Measurements from ENCODE around the gene RAB31.

RAB31 gene

GRCh38 chr18:9858642-9859041 lies 150.5 kb downstream of the RAB31 start:
- peaks cover 94% of the 10 kb centered on the region for H3K36me3 Mint-ChIP-seq (ENCODE audit: low read depth)
- intact Hi-C loops (cut with micrococcal nuclease): no loop called here
- H3K9me3 Mint-ChIP-seq: no peaks in the 10 kb centered on the region
- peaks cover 34% of the 10 kb centered on the region for H3K4me1 Mint-ChIP-seq (ENCODE audit: low read depth)
- H3K27ac Mint-ChIP-seq: no peak overlapping the region
- H3K4me3 Mint-ChIP-seq: no peak overlapping the region
- H3K27me3 Mint-ChIP-seq: no peaks in the 10 kb centered on the region

DNA sequence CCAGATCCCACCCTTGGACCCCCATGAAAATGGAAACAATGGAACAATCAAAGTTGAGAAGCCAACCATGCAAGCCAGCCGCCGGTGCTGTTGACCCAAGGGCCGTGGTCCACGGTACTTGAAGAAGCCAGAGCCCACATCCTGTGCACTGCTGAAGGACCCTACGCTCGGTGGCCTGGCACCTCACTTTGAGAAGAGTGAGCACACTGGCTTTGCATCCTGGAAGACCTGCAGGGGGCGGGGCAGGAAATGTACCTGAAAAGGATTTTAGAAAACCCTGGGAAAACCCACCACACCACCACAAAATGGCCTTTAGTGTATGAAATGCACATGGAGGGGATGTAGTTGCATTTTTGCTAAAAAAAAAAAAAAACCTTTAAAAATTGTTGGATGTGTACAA lies 151.1 kb downstream of the RAB31 start:
- Mint-ChIP-seq H3K4me1 (ENCODE audit: low read depth) (peaks cover 30% of the 10 kb centered on the region), H3K36me3 (ENCODE audit: low read depth) (peaks cover 96% of the 10 kb centered on the region), H3K4me3 (no peak overlapping the region), H3K27ac (no peak overlapping the region), H3K9me3 (no peaks in the 10 kb centered on the region), H3K27me3 (no peaks in the 10 kb centered on the region)
- intact Hi-C loops (cut with micrococcal nuclease): no loop called here

- Mint-ChIP-seq H3K36me3 (ENCODE audit: low read depth) (peaks cover 96% of the 10 kb centered on the region), H3K4me3 (no peak overlapping the region), H3K9me3 (peaks cover 9% of the 10 kb centered on the region), H3K4me1 (ENCODE audit: low read depth) (peaks cover 20% of the 10 kb centered on the region), H3K27me3 (no peaks in the 10 kb centered on the region), H3K27ac (no peak overlapping the region)
- intact Hi-C loops (cut with micrococcal nuclease): no loop called here
Observed at GRCh38 chr18:9860682-9861081, 152.6 kb downstream of the RAB31 start.

GRCh38 chr18:9861157-9861556 lies 153.1 kb downstream of the RAB31 start:
- no peak overlapping the region for H3K27ac Mint-ChIP-seq
- intact Hi-C loops (cut with micrococcal nuclease): no loop called here
- peaks cover 14% of the 10 kb centered on the region for H3K9me3 Mint-ChIP-seq
- H3K4me1 Mint-ChIP-seq (ENCODE audit: low read depth): peaks cover 20% of the 10 kb centered on the region
- H3K27me3 Mint-ChIP-seq: no peaks in the 10 kb centered on the region
- H3K36me3 Mint-ChIP-seq (ENCODE audit: low read depth): peaks cover 95% of the 10 kb centered on the region
- no peak overlapping the region for H3K4me3 Mint-ChIP-seq

DNA sequence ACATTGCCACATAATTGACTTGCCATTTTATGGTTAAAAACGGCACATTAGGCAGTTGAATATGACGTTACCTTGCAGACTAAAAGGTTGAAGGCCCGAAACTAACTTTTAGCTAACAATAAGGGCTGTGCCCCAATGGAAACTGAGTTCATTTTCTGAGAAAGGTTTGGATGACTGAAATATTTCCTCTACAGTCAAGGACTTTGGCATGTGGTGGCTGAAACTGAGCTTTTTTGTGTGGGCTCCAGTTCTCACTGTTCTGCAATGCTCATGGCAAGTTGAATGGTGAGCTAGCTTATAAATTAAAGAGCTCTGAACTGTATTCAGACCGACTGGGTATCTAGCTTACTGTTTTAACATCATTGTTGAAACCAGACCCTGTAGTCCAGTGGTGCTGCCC lies 153.8 kb downstream of the RAB31 start:
- Mint-ChIP-seq H3K36me3 (ENCODE audit: low read depth) (peaks cover 91% of the 10 kb centered on the region), H3K27ac (no peak overlapping the region), H3K27me3 (no peaks in the 10 kb centered on the region), H3K9me3 (peaks cover 16% of the 10 kb centered on the region), H3K4me1 (ENCODE audit: low read depth) (peaks cover 26% of the 10 kb centered on the region), H3K4me3 (no peak overlapping the region)
- intact Hi-C loops (cut with micrococcal nuclease): no loop called here

- H3K27ac Mint-ChIP-seq: no peak overlapping the region
- peaks cover 30% of the 10 kb centered on the region for H3K4me1 Mint-ChIP-seq (ENCODE audit: low read depth)
- no peak overlapping the region for H3K4me3 Mint-ChIP-seq
- H3K27me3 Mint-ChIP-seq: no peaks in the 10 kb centered on the region
- H3K9me3 Mint-ChIP-seq: peaks cover 16% of the 10 kb centered on the region
- H3K36me3 Mint-ChIP-seq (ENCODE audit: low read depth): peaks cover 84% of the 10 kb centered on the region
- intact Hi-C loops (cut with micrococcal nuclease): no loop called here
Observed at GRCh38 chr18:9862686-9863085, 154.6 kb downstream of the RAB31 start.

GRCh38 chr18:9863282-9863681 lies 155.2 kb downstream of the RAB31 start:
- Mint-ChIP-seq H3K9me3 (peaks cover 16% of the 10 kb centered on the region), H3K4me1 (ENCODE audit: low read depth) (peaks cover 34% of the 10 kb centered on the region), H3K27me3 (no peaks in the 10 kb centered on the region), H3K36me3 (ENCODE audit: low read depth) (peaks cover 78% of the 10 kb centered on the region), H3K27ac (no peak overlapping the region), H3K4me3 (no peak overlapping the region)
- intact Hi-C loops (cut with micrococcal nuclease): no loop called here

- intact Hi-C loops (cut with micrococcal nuclease): loop anchor here (5.0 kb wide), 1 partner anchor 41 kb away; no protein-coding TSS in a partner anchor
- H3K9me3 Mint-ChIP-seq: peaks cover 16% of the 10 kb centered on the region
- H3K4me3 Mint-ChIP-seq: no peak overlapping the region
- H3K4me1 Mint-ChIP-seq (ENCODE audit: low read depth): peaks cover 55% of the 10 kb centered on the region
- no peaks in the 10 kb centered on the region for H3K27me3 Mint-ChIP-seq
- H3K27ac Mint-ChIP-seq: peak overlapping the region; percentile 70
- peaks cover 51% of the 10 kb centered on the region for H3K36me3 Mint-ChIP-seq (ENCODE audit: low read depth)
Observed at GRCh38 chr18:9865764-9866490, 157.8 kb downstream of the RAB31 start.

GRCh38 chr18:9866627-9867026 lies 158.5 kb downstream of the RAB31 start:
- intact Hi-C loops (cut with micrococcal nuclease): loop anchor here (5.0 kb wide), 1 partner anchor 41 kb away; no protein-coding TSS in a partner anchor
- Mint-ChIP-seq H3K4me1 (ENCODE audit: low read depth) (peaks cover 62% of the 10 kb centered on the region), H3K9me3 (peaks cover 16% of the 10 kb centered on the region), H3K27ac (peak overlapping the region; percentile 70), H3K36me3 (ENCODE audit: low read depth) (peaks cover 44% of the 10 kb centered on the region), H3K27me3 (no peaks in the 10 kb centered on the region), H3K4me3 (no peak overlapping the region)

DNA sequence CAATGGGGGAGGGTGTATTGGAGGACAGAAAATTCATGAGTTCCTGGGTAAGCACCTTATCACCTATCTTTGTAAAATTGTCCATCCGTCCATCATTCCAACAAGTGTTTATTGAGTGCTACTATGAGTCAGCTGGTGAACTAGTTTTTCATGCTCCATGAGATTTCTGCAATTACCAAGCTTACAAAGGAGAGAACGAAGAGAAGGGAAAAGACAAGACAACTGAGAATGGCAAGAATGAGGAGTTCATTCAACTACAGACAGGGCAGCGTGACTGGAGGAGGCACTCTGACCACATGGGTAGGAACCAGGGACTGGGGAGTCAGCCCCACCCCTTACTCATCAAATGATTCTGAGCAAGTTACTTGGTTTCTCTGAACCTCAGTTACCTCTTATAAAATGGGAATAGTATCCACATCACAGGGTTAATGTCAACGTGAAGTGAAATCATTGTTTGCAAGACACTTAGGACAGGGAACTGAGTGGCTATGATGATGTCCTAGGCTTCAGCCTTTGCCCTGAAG lies 159.0 kb downstream of the RAB31 start:
- Mint-ChIP-seq H3K27ac (peak overlapping the region; percentile 70), H3K36me3 (ENCODE audit: low read depth) (peaks cover 39% of the 10 kb centered on the region), H3K4me1 (ENCODE audit: low read depth) (peaks cover 62% of the 10 kb centered on the region), H3K27me3 (no peaks in the 10 kb centered on the region), H3K9me3 (peaks cover 16% of the 10 kb centered on the region), H3K4me3 (no peak overlapping the region)
- intact Hi-C loops (cut with micrococcal nuclease): loop anchor here (5.0 kb wide), 1 partner anchor 40 kb away; no protein-coding TSS in a partner anchor

DNA sequence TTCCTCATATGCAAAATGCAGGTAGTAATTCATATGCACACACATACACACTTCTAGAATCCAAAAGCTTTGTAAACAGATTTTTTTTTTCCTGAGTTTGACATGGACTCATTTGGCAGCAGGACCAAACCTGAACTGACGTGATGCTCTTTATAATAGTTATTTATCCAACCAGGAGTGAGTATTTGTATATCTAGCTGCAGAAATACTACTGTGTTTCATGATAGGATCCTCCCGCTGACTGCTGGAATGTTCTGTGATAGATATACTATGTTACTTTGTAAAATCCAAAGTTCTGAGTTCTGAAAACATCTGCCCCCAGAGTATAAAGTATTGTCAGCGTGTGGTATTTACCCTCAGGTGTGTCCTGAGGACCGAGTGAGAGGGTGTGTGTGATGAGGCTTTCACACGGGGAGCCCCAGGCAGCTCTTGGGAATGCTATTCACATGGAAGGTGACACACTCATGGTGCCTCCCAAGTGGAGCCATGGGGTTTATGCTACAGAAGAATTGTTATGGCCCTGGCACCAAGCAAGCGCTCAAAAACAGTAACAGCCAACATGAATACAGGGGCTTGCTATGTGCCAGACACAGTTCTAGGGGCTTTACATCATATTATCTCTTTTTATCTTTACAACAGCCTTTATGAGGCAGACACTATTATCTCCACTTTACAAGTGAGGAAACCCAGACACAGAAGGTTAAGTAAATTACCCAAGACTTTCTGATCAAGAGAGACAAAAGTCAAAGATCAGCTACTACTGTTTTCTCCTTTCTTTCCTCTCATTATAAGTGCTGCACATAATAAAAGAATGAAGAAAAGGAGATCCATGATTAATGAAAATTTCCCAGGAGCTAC lies 161.0 kb downstream of the RAB31 start:
- intact Hi-C loops (cut with micrococcal nuclease): loop anchor here (5.0 kb wide), 1 partner anchor 38 kb away; no protein-coding TSS in a partner anchor
- H3K4me1 Mint-ChIP-seq (ENCODE audit: low read depth): peaks cover 56% of the 10 kb centered on the region
- H3K36me3 Mint-ChIP-seq (ENCODE audit: low read depth): peaks cover 20% of the 10 kb centered on the region
- H3K27me3 Mint-ChIP-seq: no peaks in the 10 kb centered on the region
- H3K4me3 Mint-ChIP-seq: no peak overlapping the region
- no peak overlapping the region for H3K27ac Mint-ChIP-seq
- peaks cover 16% of the 10 kb centered on the region for H3K9me3 Mint-ChIP-seq

GRCh38 chr18:9869715-9870430 lies 161.8 kb downstream of the RAB31 start:
- intact Hi-C loops (cut with micrococcal nuclease): loop anchor here (5.0 kb wide), 1 partner anchor 37 kb away; no protein-coding TSS in a partner anchor
- Mint-ChIP-seq H3K36me3 (ENCODE audit: low read depth) (peaks cover 12% of the 10 kb centered on the region), H3K4me3 (no peak overlapping the region)

DNA sequence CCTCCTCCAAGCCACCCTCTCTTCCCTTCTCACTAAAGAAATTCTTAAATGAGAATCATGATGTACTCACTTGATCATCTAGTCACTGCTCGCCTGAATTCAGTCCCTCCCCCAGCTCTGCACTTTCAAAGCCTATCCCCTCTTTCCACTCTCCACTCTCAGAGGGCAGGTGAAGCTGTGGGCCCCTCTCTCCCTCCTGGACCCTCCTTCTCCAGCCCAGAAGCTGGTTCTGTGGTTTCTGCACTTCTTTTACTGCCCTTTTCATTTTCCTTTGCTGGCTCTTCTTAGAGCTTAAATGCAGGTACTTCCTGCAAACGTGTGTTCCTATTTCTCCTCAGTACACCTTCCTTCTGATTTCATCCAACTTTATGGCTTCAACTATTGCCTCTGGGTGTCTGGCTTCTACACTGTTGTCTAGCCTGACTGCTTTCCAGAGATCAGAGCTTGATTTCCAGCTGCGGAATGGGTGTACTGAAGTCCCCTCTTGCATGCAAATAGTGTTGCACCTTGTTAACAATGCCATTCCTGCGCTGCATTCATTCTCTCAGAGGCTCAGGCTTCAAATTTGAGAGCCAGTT lies 162.4 kb downstream of the RAB31 start:
- H3K27me3 Mint-ChIP-seq: no peaks in the 10 kb centered on the region
- peaks cover 5% of the 10 kb centered on the region for H3K36me3 Mint-ChIP-seq (ENCODE audit: low read depth)
- intact Hi-C loops (cut with micrococcal nuclease): no loop called here
- H3K9me3 Mint-ChIP-seq: peaks cover 8% of the 10 kb centered on the region
- H3K4me1 Mint-ChIP-seq (ENCODE audit: low read depth): peaks cover 55% of the 10 kb centered on the region
- H3K4me3 Mint-ChIP-seq: no peak overlapping the region
- H3K27ac Mint-ChIP-seq: peak overlapping the region; percentile 66

More at GRCh38 chr18:9869715-9870430, 161.8 kb downstream of the RAB31 start:
- Mint-ChIP-seq H3K27ac (peak overlapping the region; percentile 66), H3K27me3 (no peaks in the 10 kb centered on the region), H3K4me1 (ENCODE audit: low read depth) (peaks cover 56% of the 10 kb centered on the region), H3K9me3 (peaks cover 14% of the 10 kb centered on the region)

All from dendritic cell treated with granulocyte-macrophage colony-stimulating factor and Interleukin-4, amounts not matched to agents 40 ng/mL and 50 ng/mL, for 4 days (primary cell).